Fibroblast of villous mesenchyme (primary cell): ENCODE results near the gene CAMSAP3. TPM values are rescaled to one million over a fixed set of nuclear protein-coding genes. Genes with fewer than 3 reads are reported as not detected.
"Not testable (repeated sequence)": the region's sequence is repeated elsewhere in the genome, so short reads cannot be mapped to it uniquely, and the experiment has no call there.

Source experiments
- DNase-seq: peaks from one replicate; pipeline ENCODE4 v3.0.0-alpha.2; 2010; ENCODE audit warnings: low read depth
- H3K4me3 ChIP-seq: 2 replicates; pipeline ENCODE4 v1.5.1; 2011; ENCODE audit warnings: low read depth, mild to moderate bottlenecking, low read length
- total RNA-seq: library from RNA; depleted of rRNA; stranded (reverse); fragments of >200 nt; gene quantifications from 2 replicates; pipeline ENCODE4 v1.2.3, GENCODE V29; 2012
- TF ChIP-seq, protein P1 (sequence below): IDR thresholded peaks from 2 replicates; pipeline ENCODE4 v1.5.1; 2012; ENCODE audit warnings: low read depth, mild to moderate bottlenecking, low read length; ENCODE audit not compliant: insufficient read depth

CAMSAP3 gene
- total RNA-seq, 1 donor = not detected

DNA sequence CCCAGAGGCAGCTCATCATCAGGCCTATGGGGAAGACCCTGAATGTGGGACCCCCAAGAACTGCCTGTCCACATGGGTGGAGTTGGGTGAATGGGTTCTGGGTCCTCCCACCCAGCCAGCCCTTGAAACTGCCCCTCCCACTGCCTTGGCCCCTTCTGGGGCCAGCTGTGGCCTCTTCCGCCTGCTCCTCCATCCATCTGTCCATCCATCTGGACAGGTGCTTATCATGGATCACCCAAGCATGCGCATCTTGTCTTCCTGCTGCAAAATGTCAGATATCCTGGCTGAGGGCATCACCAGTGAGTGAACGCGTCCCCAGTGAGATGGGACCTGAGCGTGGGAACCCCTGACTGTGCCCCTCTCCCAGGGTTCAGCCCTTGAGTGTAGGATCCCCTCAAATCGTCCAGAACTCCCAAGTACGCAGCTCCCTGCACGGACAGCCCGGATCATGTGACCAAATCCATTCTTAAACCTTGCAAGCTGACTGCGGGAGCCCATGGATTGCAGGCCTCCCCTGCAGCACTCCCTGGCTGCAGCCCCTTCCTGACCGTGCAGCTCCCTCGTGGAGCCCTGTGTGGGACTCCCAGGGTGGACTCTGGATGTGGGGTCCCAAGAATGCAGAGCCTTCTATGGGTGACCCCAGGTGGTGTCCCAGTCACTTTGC lies 43.3 kb downstream of the CAMSAP3 start:
- no peak overlapping the region for H3K4me3 ChIP-seq
- DNase-seq = no peak
- TF ChIP-seq, protein P1, sequence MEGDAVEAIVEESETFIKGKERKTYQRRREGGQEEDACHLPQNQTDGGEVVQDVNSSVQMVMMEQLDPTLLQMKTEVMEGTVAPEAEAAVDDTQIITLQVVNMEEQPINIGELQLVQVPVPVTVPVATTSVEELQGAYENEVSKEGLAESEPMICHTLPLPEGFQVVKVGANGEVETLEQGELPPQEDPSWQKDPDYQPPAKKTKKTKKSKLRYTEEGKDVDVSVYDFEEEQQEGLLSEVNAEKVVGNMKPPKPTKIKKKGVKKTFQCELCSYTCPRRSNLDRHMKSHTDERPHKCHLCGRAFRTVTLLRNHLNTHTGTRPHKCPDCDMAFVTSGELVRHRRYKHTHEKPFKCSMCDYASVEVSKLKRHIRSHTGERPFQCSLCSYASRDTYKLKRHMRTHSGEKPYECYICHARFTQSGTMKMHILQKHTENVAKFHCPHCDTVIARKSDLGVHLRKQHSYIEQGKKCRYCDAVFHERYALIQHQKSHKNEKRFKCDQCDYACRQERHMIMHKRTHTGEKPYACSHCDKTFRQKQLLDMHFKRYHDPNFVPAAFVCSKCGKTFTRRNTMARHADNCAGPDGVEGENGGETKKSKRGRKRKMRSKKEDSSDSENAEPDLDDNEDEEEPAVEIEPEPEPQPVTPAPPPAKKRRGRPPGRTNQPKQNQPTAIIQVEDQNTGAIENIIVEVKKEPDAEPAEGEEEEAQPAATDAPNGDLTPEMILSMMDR = no peak

DNA sequence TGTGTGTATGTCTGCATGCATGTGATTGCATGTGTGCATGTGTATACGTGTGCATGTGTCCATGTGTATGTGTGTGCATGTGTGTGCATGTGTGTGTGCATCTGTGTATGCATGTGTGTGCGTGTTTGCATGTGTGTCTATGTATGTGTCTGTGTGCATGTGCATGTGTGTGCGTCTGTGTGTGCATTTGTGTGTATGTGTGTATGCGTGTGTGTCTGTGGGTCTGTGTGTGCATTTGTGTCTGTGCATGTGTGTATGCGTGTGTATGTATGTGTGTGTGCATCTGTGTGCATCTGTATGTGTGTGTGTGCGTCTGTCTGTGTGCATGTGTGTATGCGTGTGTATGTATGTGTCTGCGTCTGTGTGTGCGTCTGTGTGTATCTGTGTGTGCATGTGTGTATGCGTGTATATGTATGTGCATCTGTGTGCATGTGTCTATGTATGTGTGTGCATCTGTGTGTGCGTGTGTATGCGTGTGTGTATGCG lies 44.2 kb downstream of the CAMSAP3 start:
- DNase-seq = no peak
- no peak overlapping the region for H3K4me3 ChIP-seq
- TF ChIP-seq, protein P1 = no peak

DNA sequence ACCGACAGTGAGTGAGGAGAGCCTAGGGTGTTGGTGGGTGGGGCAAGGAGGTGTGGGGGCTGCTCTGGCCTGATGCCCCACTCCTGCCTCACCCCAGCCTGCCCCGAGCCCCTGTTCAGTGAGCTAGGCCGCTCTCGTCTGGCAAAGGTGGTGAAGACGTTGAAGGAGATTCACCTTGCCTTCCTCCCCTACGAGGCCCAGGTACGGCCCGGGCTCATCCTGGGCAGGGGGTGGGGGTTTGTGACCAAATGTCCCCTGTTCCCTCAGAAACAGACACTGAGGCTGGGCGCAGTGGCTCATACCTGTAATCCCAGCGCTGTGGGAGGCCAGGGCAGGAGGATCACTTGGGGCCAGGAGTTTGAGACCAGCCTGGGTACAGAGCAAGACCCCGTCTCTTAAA lies 45.1 kb downstream of the CAMSAP3 start:
- no peak for DNase-seq
- TF ChIP-seq, protein P1 = no peak
- H3K4me3 ChIP-seq = no peak overlapping the region

DNA sequence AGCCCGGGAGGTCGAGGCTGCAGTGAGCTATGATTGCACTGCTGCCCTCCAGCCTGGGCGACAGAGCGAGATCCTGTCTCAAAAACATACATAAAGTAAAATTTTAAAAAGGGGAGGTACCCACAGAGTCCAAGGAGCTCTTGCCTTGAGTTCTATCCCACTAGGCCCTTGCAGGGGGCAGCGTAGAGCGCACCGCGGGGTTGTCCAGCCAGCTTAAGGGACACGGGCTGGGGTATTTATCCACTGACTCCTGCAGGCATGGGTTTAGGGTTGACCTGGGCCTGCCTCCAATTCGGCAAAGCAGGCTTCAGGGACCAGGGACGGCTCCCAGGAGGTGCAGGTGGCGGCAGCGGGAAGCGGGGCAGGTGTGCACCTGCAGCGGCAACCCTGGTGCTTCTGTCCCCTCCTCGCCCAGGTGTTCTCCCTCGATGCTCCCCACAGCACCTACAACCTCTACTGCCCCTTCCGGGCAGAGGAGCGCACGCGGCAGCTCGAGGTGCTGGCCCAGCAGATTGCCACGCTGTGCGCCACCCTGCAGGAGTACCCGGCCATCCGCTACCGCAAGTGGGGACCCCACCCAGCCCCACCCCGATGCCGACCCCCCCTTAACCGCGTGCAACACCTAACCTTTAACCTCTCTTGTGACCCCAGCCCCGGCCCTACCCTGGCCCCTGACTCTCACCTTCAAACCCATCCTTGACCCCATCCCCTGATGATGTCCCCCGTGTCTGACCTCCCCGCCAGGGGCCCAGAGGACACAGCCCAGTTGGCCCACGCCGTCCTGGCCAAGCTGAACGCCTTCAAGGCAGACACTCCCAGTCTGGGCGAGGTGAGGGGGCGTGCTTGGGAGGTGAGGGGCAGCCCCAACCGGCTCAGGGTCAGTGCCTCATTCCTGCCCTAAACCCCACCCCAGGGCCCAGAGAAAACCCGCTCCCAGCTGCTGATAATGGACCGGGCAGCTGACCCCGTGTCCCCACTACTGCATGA lies 45.9 kb downstream of the CAMSAP3 start:
- TF ChIP-seq, protein P1 = no peak
- no peak overlapping the region for H3K4me3 ChIP-seq
- no peak for DNase-seq

DNA sequence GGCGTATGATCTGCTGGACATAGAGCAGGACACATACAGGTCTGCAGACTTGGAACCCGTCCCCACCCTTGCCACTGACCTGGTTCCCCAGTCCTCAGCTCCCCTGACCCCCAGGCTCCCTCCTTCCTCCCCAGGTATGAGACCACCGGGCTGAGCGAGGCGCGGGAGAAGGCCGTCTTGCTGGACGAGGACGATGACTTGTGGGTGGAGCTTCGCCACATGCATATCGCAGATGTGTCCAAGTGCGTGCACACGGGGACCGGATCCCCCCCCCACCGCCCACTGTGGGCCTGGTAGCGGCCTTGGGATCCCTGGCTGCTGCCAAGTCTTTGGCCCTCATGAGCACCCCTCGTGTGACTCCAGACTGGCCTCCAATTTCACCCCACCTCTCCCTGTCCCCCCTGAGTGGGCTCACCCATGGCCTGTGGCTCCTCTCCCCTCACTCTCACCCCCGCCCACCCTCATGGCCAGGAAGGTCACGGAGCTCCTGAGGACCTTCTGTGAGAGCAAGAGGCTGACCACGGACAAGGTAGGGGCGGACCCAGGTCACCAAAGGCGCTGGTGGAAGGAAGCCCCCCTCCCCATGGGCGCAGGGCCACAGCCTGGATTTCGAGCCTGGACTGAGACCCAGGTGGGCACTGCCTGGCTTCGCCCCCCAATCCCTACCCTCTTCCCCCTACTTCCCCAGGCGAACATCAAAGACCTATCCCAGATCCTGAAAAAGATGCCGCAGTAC lies 46.8 kb downstream of the CAMSAP3 start:
- no peak overlapping the region for H3K4me3 ChIP-seq
- DNase-seq = no peak
- TF ChIP-seq, protein P1 = no peak

DNA sequence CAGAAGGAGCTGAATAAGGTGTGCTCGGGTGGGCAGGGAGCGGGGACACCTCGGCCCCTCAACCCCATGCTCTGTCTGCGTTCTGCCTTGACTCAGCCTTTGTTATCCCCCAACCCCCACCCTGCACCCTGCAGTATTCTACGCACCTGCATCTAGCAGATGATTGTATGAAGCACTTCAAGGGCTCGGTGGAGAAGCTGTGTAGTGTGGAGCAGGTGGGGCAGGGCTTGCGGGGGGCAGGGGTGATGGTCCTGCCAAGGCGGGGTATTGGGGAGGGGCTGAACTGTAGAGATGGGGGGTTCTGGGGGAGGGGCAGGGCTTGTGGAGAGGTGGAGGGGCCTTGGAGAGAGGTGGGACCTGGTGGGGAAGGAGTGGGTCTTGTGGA lies 47.4 kb downstream of the CAMSAP3 start:
- no peak for DNase-seq
- TF ChIP-seq, protein P1 = no peak
- no peak overlapping the region for H3K4me3 ChIP-seq

DNA sequence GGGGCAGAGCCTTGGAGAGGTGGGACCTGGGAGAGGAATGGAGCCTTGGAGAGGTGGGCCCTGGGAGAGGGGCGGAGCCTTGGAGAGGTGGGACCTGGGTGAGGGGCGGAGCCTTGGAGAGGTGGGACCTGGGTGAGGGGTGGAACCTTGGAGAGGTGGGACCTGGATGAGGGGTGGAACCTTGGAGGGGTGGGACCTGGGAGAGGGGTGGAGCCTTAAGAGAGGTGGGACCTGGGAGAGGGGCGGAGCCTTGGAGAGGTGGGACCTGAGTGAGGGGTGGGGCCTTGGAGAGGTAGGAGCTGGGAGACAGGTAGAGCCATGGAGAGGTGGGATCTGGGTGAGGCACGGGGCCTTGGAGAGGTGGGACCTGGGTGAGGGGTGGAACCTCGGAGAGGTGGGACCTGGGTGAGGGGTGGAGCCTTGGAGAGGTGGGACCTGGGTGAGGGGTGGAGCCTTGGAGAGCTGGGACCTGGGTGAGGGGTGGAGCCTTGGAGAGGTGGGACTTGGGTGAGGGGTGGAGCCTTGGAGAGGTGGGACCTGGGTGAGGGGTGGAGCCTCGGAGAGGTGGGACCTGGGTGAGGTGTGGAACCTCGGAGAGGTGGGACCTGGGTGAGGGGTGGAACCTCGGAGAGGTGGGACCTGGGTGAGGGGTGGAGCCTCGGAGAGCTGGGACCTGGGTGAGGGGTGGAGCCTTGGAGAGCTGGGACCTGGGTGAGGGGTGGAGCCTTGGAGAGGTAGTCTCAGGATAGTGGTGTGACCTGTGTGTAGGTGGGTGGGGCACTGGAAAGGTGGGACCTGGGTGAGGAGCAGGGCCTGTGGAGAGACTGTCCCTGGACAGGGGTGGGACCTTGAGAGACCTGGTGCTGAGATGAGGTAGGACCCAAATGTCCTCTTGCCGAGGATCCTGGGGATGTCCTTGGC lies 48.2 kb downstream of the CAMSAP3 start:
- not testable (repeated sequence) for DNase-seq, H3K4me3 ChIP-seq
